Measurements from ENCODE around the gene JDP2.

JDP2 gene

DNA sequence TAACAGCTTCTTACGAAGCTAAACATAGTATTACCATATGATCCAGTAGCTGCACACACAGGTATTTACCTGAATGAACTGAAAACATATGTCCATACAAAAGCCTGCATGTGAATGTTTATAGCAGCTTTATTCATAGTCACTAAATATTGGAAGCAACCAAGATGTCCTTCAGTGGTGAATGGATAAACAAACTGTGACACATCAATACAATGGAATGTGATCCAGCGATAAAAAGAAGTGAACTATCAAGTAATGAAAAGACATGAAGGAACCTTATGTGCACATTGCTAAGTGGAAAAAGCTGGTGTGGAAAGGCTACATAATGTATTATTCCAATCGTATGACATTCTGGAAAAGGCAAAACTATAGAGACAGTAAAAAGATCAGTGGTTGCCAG, 38.1 kb upstream of the JDP2 start:
- TF ChIP-seq, protein P1, sequence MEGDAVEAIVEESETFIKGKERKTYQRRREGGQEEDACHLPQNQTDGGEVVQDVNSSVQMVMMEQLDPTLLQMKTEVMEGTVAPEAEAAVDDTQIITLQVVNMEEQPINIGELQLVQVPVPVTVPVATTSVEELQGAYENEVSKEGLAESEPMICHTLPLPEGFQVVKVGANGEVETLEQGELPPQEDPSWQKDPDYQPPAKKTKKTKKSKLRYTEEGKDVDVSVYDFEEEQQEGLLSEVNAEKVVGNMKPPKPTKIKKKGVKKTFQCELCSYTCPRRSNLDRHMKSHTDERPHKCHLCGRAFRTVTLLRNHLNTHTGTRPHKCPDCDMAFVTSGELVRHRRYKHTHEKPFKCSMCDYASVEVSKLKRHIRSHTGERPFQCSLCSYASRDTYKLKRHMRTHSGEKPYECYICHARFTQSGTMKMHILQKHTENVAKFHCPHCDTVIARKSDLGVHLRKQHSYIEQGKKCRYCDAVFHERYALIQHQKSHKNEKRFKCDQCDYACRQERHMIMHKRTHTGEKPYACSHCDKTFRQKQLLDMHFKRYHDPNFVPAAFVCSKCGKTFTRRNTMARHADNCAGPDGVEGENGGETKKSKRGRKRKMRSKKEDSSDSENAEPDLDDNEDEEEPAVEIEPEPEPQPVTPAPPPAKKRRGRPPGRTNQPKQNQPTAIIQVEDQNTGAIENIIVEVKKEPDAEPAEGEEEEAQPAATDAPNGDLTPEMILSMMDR (conservative IDR thresholded peaks at IDR 0.05; ENCODE audit: low read length): no peak
- no peak overlapping the region for H3K4me3 ChIP-seq (ENCODE audit: low read length)
- DNase-seq (ENCODE audit: low read depth): peak; percentile 27

DNA sequence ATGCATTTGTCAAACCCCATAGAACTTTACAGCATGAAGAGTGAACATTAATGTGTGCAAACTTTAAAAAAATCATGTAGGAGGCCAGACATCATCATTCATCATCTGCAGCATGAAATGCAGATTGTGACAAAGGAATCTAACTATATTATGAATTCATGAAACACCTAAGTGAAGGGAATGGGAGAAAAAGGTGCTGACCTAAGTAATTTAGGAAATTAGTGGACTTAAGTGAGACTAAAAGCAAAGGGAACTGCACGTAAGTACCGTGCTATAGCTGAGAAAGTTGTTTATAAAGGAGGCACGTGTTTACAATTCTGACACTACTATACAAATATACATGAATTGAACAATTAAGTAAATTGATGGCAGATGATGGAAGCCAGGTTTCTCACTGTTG, 37.6 kb upstream of the JDP2 start:
- H3K4me3 ChIP-seq (ENCODE audit: low read length): no peak overlapping the region
- TF ChIP-seq, protein P1 (conservative IDR thresholded peaks at IDR 0.05; ENCODE audit: low read length): no peak
- no peak for DNase-seq (ENCODE audit: low read depth)

DNA sequence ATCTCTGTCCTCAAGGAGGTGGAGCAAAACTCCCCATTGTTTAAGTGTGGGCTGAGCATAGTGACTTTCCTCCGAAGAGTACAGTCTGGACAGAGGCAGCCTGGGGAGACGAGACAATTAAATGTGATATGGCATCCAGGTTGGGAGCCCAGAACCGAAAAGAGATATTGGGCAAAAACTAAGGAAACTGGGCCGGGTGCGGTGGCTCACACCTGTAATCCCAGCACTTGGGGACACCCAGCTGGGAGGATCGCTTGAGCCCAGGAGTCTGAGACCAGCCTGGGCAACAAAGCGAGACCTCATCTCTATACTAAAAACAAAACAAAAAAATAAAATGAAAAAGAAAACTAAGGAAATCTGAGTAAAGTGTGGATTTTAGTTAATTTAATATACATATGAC, 35.9 kb upstream of the JDP2 start:
- TF ChIP-seq, protein P1 (conservative IDR thresholded peaks at IDR 0.05; ENCODE audit: low read length): no peak
- no peak overlapping the region for H3K4me3 ChIP-seq (ENCODE audit: low read length)
- DNase-seq (ENCODE audit: low read depth): no peak

DNA sequence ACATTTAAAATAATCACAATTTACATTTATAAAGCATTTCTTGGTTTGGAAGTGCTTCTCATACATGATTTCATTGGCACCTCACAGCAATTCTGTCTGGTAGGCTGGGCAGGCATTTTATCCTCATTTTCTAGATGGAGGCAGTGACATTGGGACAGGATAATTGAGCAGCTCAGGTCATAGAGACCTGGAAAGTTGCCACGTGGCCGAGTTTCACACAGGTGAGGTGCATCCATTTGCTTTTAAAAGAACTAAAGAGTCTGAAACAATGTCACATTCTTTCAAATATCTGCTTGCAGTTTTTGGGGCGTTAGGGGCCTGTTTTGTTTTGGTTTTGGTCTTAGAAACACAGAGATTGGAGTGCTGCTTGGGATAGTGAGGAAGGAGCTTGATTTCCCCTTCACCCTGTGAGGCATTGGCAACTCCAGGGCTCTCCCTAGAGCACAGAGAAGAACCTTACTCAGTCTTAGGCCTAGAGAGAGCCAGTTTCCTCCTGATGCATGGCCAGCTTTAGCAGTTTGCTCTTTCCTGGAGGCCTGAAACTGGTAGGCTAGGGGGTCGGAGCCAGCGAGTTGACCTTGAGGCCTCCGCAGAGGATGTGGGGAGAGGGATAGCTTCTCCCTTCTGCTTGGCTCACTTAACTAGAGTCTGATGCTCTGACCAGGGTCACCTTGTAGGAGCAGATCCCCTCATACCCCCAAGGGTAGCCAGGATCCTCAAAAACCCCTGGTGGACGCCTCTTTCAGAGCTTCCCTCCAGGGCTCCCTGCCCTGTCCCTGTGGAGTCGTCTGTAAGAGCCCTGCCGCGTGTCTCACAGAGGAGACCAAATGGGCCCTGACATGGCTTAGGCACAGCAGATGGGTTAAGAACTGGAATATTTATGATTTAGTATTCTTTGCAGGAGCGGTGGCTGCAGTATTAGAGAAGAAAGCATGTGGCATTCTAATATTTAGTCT, 34.9 kb upstream of the JDP2 start:
- TF ChIP-seq, protein P1 (conservative IDR thresholded peaks at IDR 0.05; ENCODE audit: low read length): no peak
- no peak for DNase-seq (ENCODE audit: low read depth)
- H3K4me3 ChIP-seq (ENCODE audit: low read length): no peak overlapping the region

DNA sequence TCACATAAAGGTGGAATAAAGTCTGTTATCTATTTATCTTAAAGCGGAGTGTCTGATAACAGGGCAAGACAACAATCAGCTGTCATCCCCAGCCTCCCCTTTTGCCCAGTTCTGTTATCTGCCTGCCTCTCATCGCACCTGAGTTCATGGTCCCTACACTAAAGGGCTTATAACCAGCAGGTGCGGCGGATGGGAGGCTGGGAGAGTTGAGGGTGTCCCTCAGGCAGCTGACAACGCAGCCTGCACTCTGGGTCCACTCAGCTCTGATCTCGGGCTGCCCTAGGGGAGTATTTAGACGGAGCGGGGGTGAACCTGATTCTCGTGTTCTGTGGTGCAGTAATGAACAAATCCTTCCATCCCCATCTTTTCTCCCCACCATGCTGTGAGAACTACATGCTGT, 34.0 kb upstream of the JDP2 start:
- no peak for DNase-seq (ENCODE audit: low read depth)
- H3K4me3 ChIP-seq (ENCODE audit: low read length): no peak overlapping the region
- TF ChIP-seq, protein P1 (conservative IDR thresholded peaks at IDR 0.05; ENCODE audit: low read length): no peak

DNA sequence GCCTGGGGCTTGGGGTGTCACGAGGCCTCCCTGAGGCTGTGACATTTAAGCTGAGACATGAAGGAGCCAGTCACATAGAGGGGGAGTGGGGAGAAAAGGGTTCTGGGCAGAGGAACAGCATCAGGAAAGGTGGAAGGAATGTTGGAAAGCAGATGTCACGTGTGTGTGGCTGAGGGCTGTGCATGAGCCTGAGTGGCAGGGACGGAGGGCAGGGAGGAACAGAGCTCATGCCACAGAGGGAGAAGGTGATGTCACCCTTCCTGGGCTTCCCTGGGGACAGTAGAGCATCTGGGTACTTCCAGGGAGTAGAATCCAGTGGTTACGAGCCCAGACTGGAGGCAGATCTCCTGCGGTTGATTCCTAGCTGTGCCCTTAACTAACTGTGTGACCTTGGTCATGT, 32.0 kb upstream of the JDP2 start:
- H3K4me3 ChIP-seq (ENCODE audit: low read length): no peak overlapping the region
- TF ChIP-seq, protein P1 (conservative IDR thresholded peaks at IDR 0.05; ENCODE audit: low read length): no peak
- DNase-seq (ENCODE audit: low read depth): no peak

DNA sequence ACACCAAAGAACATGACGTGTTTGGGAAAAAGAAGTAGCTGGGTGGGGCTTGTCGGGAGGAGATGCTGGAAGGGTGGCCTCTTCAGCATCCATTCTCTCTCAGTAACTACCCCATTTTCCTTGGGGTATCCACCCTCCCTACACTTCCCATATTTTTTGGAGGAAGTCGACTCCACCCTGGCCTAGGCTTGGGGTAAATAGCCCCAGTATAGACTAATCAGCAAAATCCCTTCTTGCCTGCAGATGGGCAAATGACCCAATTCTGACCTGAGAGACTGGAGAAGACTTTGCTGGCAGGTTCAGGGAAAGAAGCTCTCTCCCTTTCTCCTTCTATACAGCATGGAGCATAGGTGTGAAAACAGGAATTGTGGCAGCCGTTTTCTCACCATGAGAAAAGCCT, 28.5 kb upstream of the JDP2 start:
- no peak for DNase-seq (ENCODE audit: low read depth)
- TF ChIP-seq, protein P1 (conservative IDR thresholded peaks at IDR 0.05; ENCODE audit: low read length): no peak
- no peak overlapping the region for H3K4me3 ChIP-seq (ENCODE audit: low read length)
